WTC11 (cell line): Measurements from ENCODE around the gene GPC5.

Source experiments
- ARID4B ChIP-seq: sonication (generic); formaldehyde crosslinking; IDR thresholded peaks from 2 replicates; pipeline ENCODE4 v1.8.0; 2023; ENCODE audit warnings: missing genetic modification reagents, mild to moderate bottlenecking, borderline replicate concordance
- CREM ChIP-seq: sonication (generic); formaldehyde crosslinking; IDR thresholded peaks from 2 replicates; pipeline ENCODE4 v1.8.1; 2022; ENCODE audit warnings: mild to moderate bottlenecking, missing genetic modification reagents, moderate library complexity
- CTCF ChIP-seq: fragments of 200-600 bp; IDR thresholded peaks from 2 replicates; pipeline ENCODE4 v1.8.0; 2022; ENCODE audit warnings: antibody characterized with exemption
- E2F4 ChIP-seq: sonication (generic); formaldehyde crosslinking; IDR thresholded peaks from 2 replicates; pipeline ENCODE4 v1.8.1; 2022; ENCODE audit warnings: low read depth, mild to moderate bottlenecking, moderate library complexity, missing genetic modification reagents, borderline replicate concordance
- IRF2 ChIP-seq: sonication (generic); formaldehyde crosslinking; IDR thresholded peaks from 2 replicates; pipeline ENCODE4 v1.8.0; 2022; ENCODE audit warnings: low read depth, missing genetic modification reagents, borderline replicate concordance
- MAX ChIP-seq: sonication (generic); formaldehyde crosslinking; IDR thresholded peaks from 2 replicates; pipeline ENCODE4 v1.8.0; 2022; ENCODE audit warnings: mild to moderate bottlenecking, missing genetic modification reagents
- MYBL2 ChIP-seq: sonication (generic); formaldehyde crosslinking; IDR thresholded peaks from 2 replicates; pipeline ENCODE4 v1.8.1; 2023; ENCODE audit warnings: mild to moderate bottlenecking, moderate library complexity, missing genetic modification reagents
- TEAD4 ChIP-seq: sonication (generic); formaldehyde crosslinking; IDR thresholded peaks from 2 replicates; pipeline ENCODE4 v1.8.0; 2022; ENCODE audit warnings: mild to moderate bottlenecking, missing genetic modification reagents
- ZNF232 ChIP-seq: sonication (generic); formaldehyde crosslinking; IDR thresholded peaks from 2 replicates; pipeline ENCODE4 v1.8.0; 2022; ENCODE audit warnings: mild to moderate bottlenecking, missing genetic modification reagents

- TF ChIP-seq CTCF (no peak), IRF2 (CRISPR knock-in tag) (no peak), MYBL2 (CRISPR knock-in tag) (no peak), ZNF232 (no peak), MAX (CRISPR knock-in tag) (no peak), E2F4 (no peak), ARID4B (no peak), TEAD4 (CRISPR knock-in tag) (no peak), CREM (CRISPR knock-in tag) (no peak)
Measured at GRCh38 chr13:91601273-91601672, 202.9 kb downstream of the GPC5 start.
